K562 (cell line): ENCODE results near the gene USP17L11. TPM values are rescaled to one million over a fixed set of nuclear protein-coding genes. Genes with fewer than 3 reads are reported as not detected.
"Not testable (repeated sequence)": the region's sequence is repeated elsewhere in the genome, so short reads cannot be mapped to it uniquely, and the experiment has no call there.

Source experiments
- ATAC-seq: fragments of 200-7000 bp; cut with Tn5 transposase; 3 replicates; pipeline ENCODE4 v1.9.1; 2020; ENCODE audit warnings: moderate library complexity
- BruUV-seq: library from RNA; stranded (reverse); fragments of 400-500 nt; replicated peaks from 2 replicates; lab custom pipeline; 2021; lab: Mats Ljungman, UMichigan
- CTCF ChIA-PET: fragments of 300-600 bp; formaldehyde crosslinking; extraction: SDS; loops from one replicate; lab custom pipeline; 2021; ENCODE audit warnings: low intra/inter-chr PET ratio; lab: Yijun Ruan, JAX
- POLR2A ChIA-PET: fragments of 300-600, 350-650 bp; sonication (Branson Sonifier 250); formaldehyde crosslinking; extraction: SDS; loops from one replicate; lab custom pipeline; 2021; ENCODE audit warnings: antibody characterized with exemption, inconsistent platforms; lab: Yijun Ruan, JAX
- DNase-seq, 4 experiments: peaks; one replicate each; pipeline versions ENCODE4 v3.0.0 to v3.0.0-alpha.2; 2011 to 2018; ENCODE audit warnings: low spot score in 3 of 4, mixed read lengths in 3 of 4; ENCODE audit errors: extremely low read depth in 1 of 4
- FAIRE-seq: peaks from 2 replicates; lab custom pipeline; 2011; peaks lifted over from hg19 to GRCh38; lab: Jason Lieb, UNC
- H2AFZ ChIP-seq: 2 replicates; pipeline ENCODE4 v1.6.0; 2011; ENCODE audit warnings: low read depth, low read length, control low read depth, inconsistent platforms
- H3K27ac ChIP-seq: fragments of 200-600 bp; 3 replicates; pipeline ENCODE4 v1.8.0; 2011; ENCODE audit warnings: low read depth, mild to moderate bottlenecking, control low read depth, inconsistent platforms, low read length, moderate library complexity, mixed read lengths; ENCODE audit errors: extremely low read depth
- H3K27me3 ChIP-seq, 2 experiments: fragments of 300-600 bp in 1 of 2; 2 replicates in 1 of 2; 3 replicates in 1 of 2; pipeline versions ENCODE4 v1.6.0 to v1.8.0; 2011; ENCODE audit warnings: inconsistent platforms in 2 of 2, low read length in 2 of 2, mild to moderate bottlenecking in 1 of 2, mixed read lengths in 1 of 2, moderate library complexity in 1 of 2; ENCODE audit not compliant: control insufficient read depth in 2 of 2, insufficient read depth in 2 of 2
- H3K36me3 ChIP-seq: fragments of 300-600 bp; 3 replicates; pipeline ENCODE4 v1.8.0; 2011; ENCODE audit warnings: mild to moderate bottlenecking, low read length, inconsistent platforms; ENCODE audit not compliant: control insufficient read depth, insufficient read depth
- H3K4me1 ChIP-seq, 2 experiments: fragments of 200-600 bp in 1 of 2; replicated peaks in 1 of 2; 2 replicates in 1 of 2; 3 replicates in 1 of 2; pipeline versions ENCODE4 v1.5.1 to v1.8.0; 2011; ENCODE audit warnings: inconsistent platforms in 2 of 2, low read length in 2 of 2, mild to moderate bottlenecking in 1 of 2, mixed read lengths in 1 of 2, moderate library complexity in 1 of 2; ENCODE audit not compliant: control insufficient read depth in 2 of 2, insufficient read depth in 2 of 2
- H3K4me2 ChIP-seq: 2 replicates; pipeline ENCODE4 v1.6.1; 2011; ENCODE audit warnings: low read length, control low read depth, inconsistent platforms, mixed read lengths; ENCODE audit not compliant: insufficient read depth
- H3K4me3 ChIP-seq: fragments of 200-600 bp; sonication (generic), shearing (Covaris generic); 2 replicates; pipeline ENCODE4 v1.5.1; 2016; ENCODE audit warnings: control low read depth, inconsistent platforms
- H3K79me2 ChIP-seq: fragments of 200-600 bp; 3 replicates; pipeline ENCODE4 v1.8.0; 2011; ENCODE audit warnings: low read length, inconsistent platforms; ENCODE audit not compliant: control insufficient read depth, insufficient read depth
- H3K9ac ChIP-seq, 2 experiments: 2 replicates each; pipeline versions ENCODE4 v1.6.0 to v1.6.1; 2011; ENCODE audit warnings: low read depth in 2 of 2, low read length in 2 of 2, control low read depth in 1 of 2, inconsistent platforms in 1 of 2, mild to moderate bottlenecking in 1 of 2, mixed read lengths in 1 of 2; ENCODE audit not compliant: insufficient read depth in 1 of 2
- H3K9me1 ChIP-seq: one replicate; pipeline ENCODE4 v1.6.0; 2011; ENCODE audit warnings: inconsistent platforms, mild to moderate bottlenecking, low read length, moderate library complexity; ENCODE audit not compliant: control insufficient read depth, insufficient read depth
- H3K9me3 ChIP-seq: replicated peaks from 2 replicates; pipeline ENCODE4 v1.5.1; 2011; ENCODE audit warnings: low read depth, low read length, inconsistent platforms; ENCODE audit not compliant: control insufficient read depth, insufficient read depth
- H4K20me1 ChIP-seq: replicated peaks from 2 replicates; pipeline ENCODE4 v1.6.1; 2011; ENCODE audit warnings: low read length, inconsistent platforms, mixed read lengths; ENCODE audit not compliant: control insufficient read depth, insufficient read depth
- WGBS: fragments of 100-300 bp; shearing (Covaris generic); methylation state at CpG from one replicate; pipeline ENCODE4 v1.1.6; 2016; ENCODE audit warnings: low coverage, mixed read lengths; ENCODE audit not compliant: insufficient coverage; ENCODE audit errors: missing lambda C conversion rate; 5-methylcytosine and 5-hydroxymethylcytosine counted together
- in situ Hi-C: fragments of 300-500 bp; cut with MboI; formaldehyde crosslinking; loops from 4 replicates; pipeline ENCODE4 v1.15.0; 2018; ENCODE audit warnings: inconsistent platforms, mixed read lengths
- intact Hi-C: fragments of 100-400 bp; cut with micrococcal nuclease; formaldehyde crosslinking; loops from 2 replicates; pipeline ENCODE4 v1.14.2; 2022
- polyA plus RNA-seq, 8 experiments: library from polyadenylated mRNA; depleted of rRNA in 4 of 8; stranded (reverse) in 5 of 8; unstranded in 3 of 8; fragments of >200 nt; fragmentation: Nextera tagmentation in 2 of 8; fragmentation: Illumina TruSeq in 1 of 8; extraction: Ambion mirVana in 2 of 8; extraction: Trizol in 1 of 8; gene quantifications; 2 replicates each; pipeline versions ENCODE4 v1.2.1 to v1.2.3, GENCODE V29; 2011 to 2014; ENCODE audit warnings: inconsistent platforms in 1 of 8, missing spikeins in 1 of 8
- total RNA-seq, 7 experiments: library from RNA; depleted of rRNA in 6 of 7; stranded (reverse); fragments of >200 nt in 6 of 7; fragmentation: Illumina TruSeq in 2 of 7; extraction: Trizol in 2 of 7; gene quantifications; 2 replicates each; pipeline versions ENCODE4 v1.2.1 to v1.2.3, GENCODE V29; 2011 to 2021; ENCODE audit warnings: low replicate concordance in 1 of 7

USP17L11 gene
- total and polyA plus RNA-seq, 9 of the 15 experiments (the other 6 are each of a cell fraction or from before 2014, with no cell fraction given) = not detected

- H3K27me3 ChIP-seq, POLR2A ChIA-PET, in situ Hi-C loops, H3K9me1 ChIP-seq, H2AFZ ChIP-seq, intact Hi-C loops, DNase-seq, H3K36me3 ChIP-seq, H3K79me2 ChIP-seq, BruUV-seq, H3K9me3 ChIP-seq, CTCF ChIA-PET, H3K4me2 ChIP-seq, ATAC-seq, H3K9ac ChIP-seq, H3K27ac ChIP-seq, H3K4me3 ChIP-seq, H4K20me1 ChIP-seq, H3K4me1 ChIP-seq, FAIRE-seq: not testable (repeated sequence)
- 0% methylated on average over 4 of the region's 8 CpGs for WGBS
Measured at GRCh38 chr4:9230249-9230648, 15.0 kb downstream of the USP17L11 start.

GRCh38 chr4:9234085-9234484, 18.9 kb downstream of the USP17L11 start, which contains the start of gene USP17L15:
Gene USP17L15, plus strand, starts transcription at chr4:9234385. Its CDS starts 0 bp downstream, at chr4:9234385.
- in situ Hi-C loops, H3K27me3 ChIP-seq, FAIRE-seq, BruUV-seq, intact Hi-C loops, H2AFZ ChIP-seq, POLR2A ChIA-PET, H3K36me3 ChIP-seq, H3K4me3 ChIP-seq, DNase-seq, H3K4me1 ChIP-seq, H3K79me2 ChIP-seq, H3K27ac ChIP-seq, ATAC-seq, H3K4me2 ChIP-seq, H3K9ac ChIP-seq, H3K9me1 ChIP-seq, H4K20me1 ChIP-seq, CTCF ChIA-PET, H3K9me3 ChIP-seq: not testable (repeated sequence)
- WGBS = no CpG with 5 or more reads among the region's 15 CpGs

- H3K4me1 ChIP-seq, H3K9me3 ChIP-seq, H3K27me3 ChIP-seq, H2AFZ ChIP-seq, H3K79me2 ChIP-seq, BruUV-seq, H3K9me1 ChIP-seq, H3K4me3 ChIP-seq, H3K9ac ChIP-seq, DNase-seq, ATAC-seq, H3K36me3 ChIP-seq, POLR2A ChIA-PET, H3K27ac ChIP-seq, CTCF ChIA-PET, intact Hi-C loops, FAIRE-seq, H3K4me2 ChIP-seq, in situ Hi-C loops, H4K20me1 ChIP-seq: not testable (repeated sequence)
- 0% methylated on average over 3 of the region's 12 CpGs for WGBS
Measured at GRCh38 chr4:9238461-9238860, 23.3 kb downstream of the USP17L11 start.

GRCh38 chr4:9243579-9243978, 28.4 kb downstream of the USP17L11 start, which contains the start of gene USP17L17:
Gene USP17L17, plus strand, starts transcription at chr4:9243879. Its CDS starts 0 bp downstream, at chr4:9243879.
- WGBS = 3% methylated on average over 5 of the region's 14 CpGs
- H4K20me1 ChIP-seq, H3K79me2 ChIP-seq, CTCF ChIA-PET, H3K9me1 ChIP-seq, FAIRE-seq, H3K36me3 ChIP-seq, H3K4me1 ChIP-seq, BruUV-seq, ATAC-seq, H2AFZ ChIP-seq, H3K9me3 ChIP-seq, H3K27me3 ChIP-seq, DNase-seq, H3K4me2 ChIP-seq, H3K9ac ChIP-seq, H3K4me3 ChIP-seq, POLR2A ChIA-PET, H3K27ac ChIP-seq, intact Hi-C loops: not testable (repeated sequence)
- in situ Hi-C loops = loop anchor here (10.0 kb wide), 1 partner anchor 131 kb away; no protein-coding TSS in a partner anchor
